Stimulated activated CD4-positive, alpha-beta T cell treated with anti-CD3 and anti-CD28 coated beads, Interleukin-12 subunit alpha, Interleukin-12 subunit beta, amount 100 ng/mL, for 24 hours (primary cell): ENCODE results near the gene BCAT1.
"Not testable (repeated sequence)": the region's sequence is repeated elsewhere in the genome, so short reads cannot be mapped to it uniquely, and the experiment has no call there.

Source experiments
- DNase-seq, 2 experiments: peaks; one replicate each; pipeline ENCODE4 v3.0.0-alpha.2; 2020; ENCODE audit warnings: low read depth in 2 of 2

BCAT1 gene

GRCh38 chr12:24810378-24810777, 138.5 kb downstream of the BCAT1 start:
- DNase-seq = no peak

- not testable (repeated sequence) for DNase-seq
Observed at GRCh38 chr12:24809306-24809705, 139.6 kb downstream of the BCAT1 start.

GRCh38 chr12:24808651-24809050, 140.2 kb downstream of the BCAT1 start:
- no peak for DNase-seq

- no peak for DNase-seq
Observed at GRCh38 chr12:24806386-24806785, 142.5 kb downstream of the BCAT1 start.

GRCh38 chr12:24803430-24804245, 145.3 kb downstream of the BCAT1 start:
- no peak for DNase-seq

- no peak for DNase-seq
Observed at GRCh38 chr12:24798335-24798734, 150.6 kb downstream of the BCAT1 start.

GRCh38 chr12:24797901-24798300, 151.0 kb downstream of the BCAT1 start:
- DNase-seq = no peak

GRCh38 chr12:24796876-24797275, 152.0 kb downstream of the BCAT1 start:
- DNase-seq = no peak

- DNase-seq = no peak
Observed at GRCh38 chr12:24795699-24796347, 153.1 kb downstream of the BCAT1 start.

GRCh38 chr12:24791622-24792021, 157.3 kb downstream of the BCAT1 start:
- DNase-seq = no peak

GRCh38 chr12:24788886-24789285, 160.0 kb downstream of the BCAT1 start:
- DNase-seq = no peak

- DNase-seq = no peak
Observed at GRCh38 chr12:24780697-24781368, 168.1 kb downstream of the BCAT1 start.

- no peak for DNase-seq
Observed at GRCh38 chr12:24778486-24779304, 170.2 kb downstream of the BCAT1 start.

GRCh38 chr12:24777359-24777758, 171.5 kb downstream of the BCAT1 start:
- no peak for DNase-seq

GRCh38 chr12:24776861-24777260, 172.0 kb downstream of the BCAT1 start:
- no peak for DNase-seq

- DNase-seq = no peak
Observed at GRCh38 chr12:24775073-24775472, 173.8 kb downstream of the BCAT1 start.

GRCh38 chr12:24773996-24774395, 174.9 kb downstream of the BCAT1 start:
- no peak for DNase-seq

- no peak for DNase-seq
Observed at GRCh38 chr12:24772813-24773212, 176.1 kb downstream of the BCAT1 start.

GRCh38 chr12:24770821-24771220, 178.1 kb downstream of the BCAT1 start:
- no peak for DNase-seq

- DNase-seq = no peak
Observed at GRCh38 chr12:24770334-24770733, 178.6 kb downstream of the BCAT1 start.

GRCh38 chr12:24769682-24770081, 179.2 kb downstream of the BCAT1 start:
- no peak for DNase-seq

- DNase-seq = no peak
Observed at GRCh38 chr12:24768415-24768814, 180.5 kb downstream of the BCAT1 start.
